SU-DHL-6 (cell line): Measurements from ENCODE around the gene KLRC3.
"Not testable (repeated sequence)": the region's sequence is repeated elsewhere in the genome, so short reads cannot be mapped to it uniquely, and the experiment has no call there.

Experiments
- EZH2phosphoT487 ChIP-seq: fragments of 200-600 bp; sonication (generic), shearing (Covaris generic); conservative IDR thresholded peaks from 2 replicates; pipeline ENCODE4 v1.6.1; 2018; ENCODE audit warnings: mild to moderate bottlenecking, antibody characterized with exemption, low read length, moderate library complexity, mixed read lengths
- TF ChIP-seq, protein P1 (sequence below): fragments of 200-600 bp; sonication (generic); IDR thresholded peaks from one replicate; pipeline ENCODE4 v1.5.1; 2017; ENCODE audit warnings: antibody characterized with exemption, mild to moderate bottlenecking, low read length, moderate library complexity; ENCODE audit not compliant: insufficient read depth, poor library complexity, severe bottlenecking

DNA sequence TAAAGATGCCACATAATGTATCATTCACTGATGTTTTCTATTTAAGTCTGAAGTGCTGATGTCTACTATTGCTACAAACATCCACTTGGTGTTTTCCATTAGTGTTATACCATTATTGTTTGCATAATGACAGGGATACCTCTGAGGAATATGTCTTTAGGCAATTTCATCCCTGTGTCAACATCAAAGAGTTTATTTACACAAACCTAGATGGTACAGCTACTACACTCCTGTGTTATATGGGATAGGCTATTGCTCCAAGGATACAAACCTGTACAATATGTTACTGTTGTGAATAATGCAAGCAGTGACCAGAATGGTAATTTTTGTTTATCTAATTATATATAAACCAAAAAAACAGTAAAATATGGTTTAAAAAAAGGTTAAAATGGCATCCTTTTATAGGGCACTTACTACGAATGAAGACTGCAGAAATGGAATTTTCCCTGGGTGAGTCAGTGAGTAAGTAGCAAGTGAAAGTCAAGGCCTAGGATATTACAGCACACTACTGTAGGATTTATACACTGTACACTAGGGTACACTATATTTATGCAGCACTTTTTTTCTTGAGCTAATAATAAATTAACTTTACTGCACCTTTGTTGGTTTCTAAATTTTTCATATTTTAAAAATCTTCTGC lies 4.0 kb upstream of the KLRC3 start:
- TF ChIP-seq, protein P1, sequence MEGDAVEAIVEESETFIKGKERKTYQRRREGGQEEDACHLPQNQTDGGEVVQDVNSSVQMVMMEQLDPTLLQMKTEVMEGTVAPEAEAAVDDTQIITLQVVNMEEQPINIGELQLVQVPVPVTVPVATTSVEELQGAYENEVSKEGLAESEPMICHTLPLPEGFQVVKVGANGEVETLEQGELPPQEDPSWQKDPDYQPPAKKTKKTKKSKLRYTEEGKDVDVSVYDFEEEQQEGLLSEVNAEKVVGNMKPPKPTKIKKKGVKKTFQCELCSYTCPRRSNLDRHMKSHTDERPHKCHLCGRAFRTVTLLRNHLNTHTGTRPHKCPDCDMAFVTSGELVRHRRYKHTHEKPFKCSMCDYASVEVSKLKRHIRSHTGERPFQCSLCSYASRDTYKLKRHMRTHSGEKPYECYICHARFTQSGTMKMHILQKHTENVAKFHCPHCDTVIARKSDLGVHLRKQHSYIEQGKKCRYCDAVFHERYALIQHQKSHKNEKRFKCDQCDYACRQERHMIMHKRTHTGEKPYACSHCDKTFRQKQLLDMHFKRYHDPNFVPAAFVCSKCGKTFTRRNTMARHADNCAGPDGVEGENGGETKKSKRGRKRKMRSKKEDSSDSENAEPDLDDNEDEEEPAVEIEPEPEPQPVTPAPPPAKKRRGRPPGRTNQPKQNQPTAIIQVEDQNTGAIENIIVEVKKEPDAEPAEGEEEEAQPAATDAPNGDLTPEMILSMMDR: not testable (repeated sequence)
- not testable (repeated sequence) for TF ChIP-seq EZH2phosphoT487
